Inflammatory macrophage treated with lipopolysaccharide for 1 hour (primary cell): ENCODE measurements around the gene LMNB1.
"Not testable (repeated sequence)": the region's sequence is repeated elsewhere in the genome, so short reads cannot be mapped to it uniquely, and the experiment has no call there.

Experiments used
- DNase-seq, 2 donors: peaks; one replicate each; pipeline ENCODE4 v3.0.0-alpha.2; 2020 to 2022

Gene LMNB1, protein sequence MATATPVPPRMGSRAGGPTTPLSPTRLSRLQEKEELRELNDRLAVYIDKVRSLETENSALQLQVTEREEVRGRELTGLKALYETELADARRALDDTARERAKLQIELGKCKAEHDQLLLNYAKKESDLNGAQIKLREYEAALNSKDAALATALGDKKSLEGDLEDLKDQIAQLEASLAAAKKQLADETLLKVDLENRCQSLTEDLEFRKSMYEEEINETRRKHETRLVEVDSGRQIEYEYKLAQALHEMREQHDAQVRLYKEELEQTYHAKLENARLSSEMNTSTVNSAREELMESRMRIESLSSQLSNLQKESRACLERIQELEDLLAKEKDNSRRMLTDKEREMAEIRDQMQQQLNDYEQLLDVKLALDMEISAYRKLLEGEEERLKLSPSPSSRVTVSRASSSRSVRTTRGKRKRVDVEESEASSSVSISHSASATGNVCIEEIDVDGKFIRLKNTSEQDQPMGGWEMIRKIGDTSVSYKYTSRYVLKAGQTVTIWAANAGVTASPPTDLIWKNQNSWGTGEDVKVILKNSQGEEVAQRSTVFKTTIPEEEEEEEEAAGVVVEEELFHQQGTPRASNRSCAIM

DNA sequence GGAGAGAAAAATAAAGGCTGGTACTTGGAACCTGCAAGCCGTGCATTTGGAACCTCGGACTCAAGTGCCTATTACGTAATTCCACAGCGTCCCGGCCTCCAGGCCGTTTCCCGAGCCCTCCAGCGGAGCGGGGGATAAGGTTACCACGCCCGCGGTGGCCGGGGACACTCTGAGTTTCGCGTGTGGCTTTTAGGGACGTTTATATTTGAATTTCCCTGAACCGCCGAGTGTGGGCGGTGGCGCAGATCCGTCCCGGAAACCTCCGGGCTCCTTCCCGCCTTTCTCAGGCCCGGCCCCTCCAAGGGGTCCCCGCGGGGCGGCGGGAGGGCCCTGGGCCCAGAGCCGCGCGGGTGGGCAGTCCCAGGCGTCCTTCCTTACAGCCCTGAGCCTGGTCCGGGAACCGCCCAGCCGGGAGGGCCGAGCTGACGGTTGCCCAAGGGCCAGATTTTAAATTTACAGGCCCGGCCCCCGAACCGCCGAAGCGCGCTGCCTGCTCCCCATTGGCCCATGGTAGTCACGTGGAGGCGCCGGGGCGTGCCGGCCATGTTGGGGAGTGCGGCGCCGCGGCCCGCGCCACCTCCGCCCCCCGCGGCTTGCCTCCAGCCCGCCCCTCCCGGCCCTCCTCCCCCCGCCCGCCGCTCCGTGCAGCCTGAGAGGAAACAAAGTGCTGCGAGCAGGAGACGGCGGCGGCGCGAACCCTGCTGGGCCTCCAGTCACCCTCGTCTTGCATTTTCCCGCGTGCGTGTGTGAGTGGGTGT lies at the start of gene LMNB1:
LMNB1 (plus strand) TSS at position 638 of the 758 bp plus-strand sequence. CDS start 373 bp downstream, outside the sequence.
- DNase-seq = peak; percentile 92 to 95

DNA sequence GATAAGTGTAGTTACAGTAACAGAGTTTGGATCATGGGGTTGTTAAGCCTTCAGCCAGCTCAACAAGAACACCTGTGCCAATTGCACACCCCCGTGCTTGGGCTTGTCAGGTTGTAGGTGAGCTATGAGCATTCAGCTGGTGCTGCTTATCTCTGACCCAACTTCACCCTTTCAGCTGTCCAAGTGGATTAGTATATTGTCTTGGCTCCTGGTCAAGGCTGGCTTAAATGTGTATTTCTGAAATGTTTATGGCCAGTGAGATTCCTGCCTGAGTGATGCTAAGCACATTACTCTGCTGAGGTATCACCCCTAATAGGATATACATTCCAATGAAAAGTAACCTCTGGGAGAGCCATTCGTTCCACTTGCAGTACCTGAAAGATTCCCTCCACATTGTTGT lies 44.2 kb upstream of the LMNB1 start:
- DNase-seq = no peak

DNA sequence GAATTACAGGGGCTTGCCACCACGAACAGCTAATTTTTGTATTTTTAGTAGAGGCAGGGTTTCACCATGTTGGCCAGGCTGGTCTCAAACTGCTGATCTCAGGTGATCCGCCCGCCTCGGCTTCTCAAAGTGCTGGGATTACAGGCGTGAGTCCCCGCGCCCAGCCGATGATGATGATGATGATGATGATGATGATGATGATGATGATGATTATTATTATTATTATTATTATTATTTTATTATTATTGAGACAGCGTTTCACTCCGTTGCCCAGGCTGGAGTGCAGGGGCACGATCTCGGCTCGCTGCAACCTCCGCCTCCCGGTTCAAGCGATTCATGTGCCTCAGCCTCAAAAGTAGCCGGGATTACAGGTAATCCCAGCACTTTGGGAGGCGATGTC lies 42.4 kb upstream of the LMNB1 start:
- DNase-seq = not testable (repeated sequence)

DNA sequence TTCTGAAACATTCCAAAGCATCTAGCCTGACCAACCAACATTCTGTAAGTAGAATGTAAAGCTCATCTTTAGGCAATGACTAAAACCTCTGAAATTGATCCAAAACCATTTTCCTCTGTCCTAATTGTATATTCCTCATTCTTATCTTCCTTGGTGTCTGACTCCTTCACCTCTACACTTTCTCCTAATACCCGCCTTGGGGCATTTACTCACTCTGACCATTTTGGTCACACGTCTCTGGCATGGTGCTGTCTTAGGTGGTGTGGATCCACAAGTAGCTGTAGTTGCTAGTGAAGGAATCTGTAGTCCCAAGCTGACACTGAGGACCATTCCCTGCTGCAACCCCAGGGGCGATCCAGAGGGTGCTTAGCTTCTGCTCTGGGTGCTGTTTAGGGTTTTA lies 40.8 kb upstream of the LMNB1 start:
- no peak for DNase-seq

DNA sequence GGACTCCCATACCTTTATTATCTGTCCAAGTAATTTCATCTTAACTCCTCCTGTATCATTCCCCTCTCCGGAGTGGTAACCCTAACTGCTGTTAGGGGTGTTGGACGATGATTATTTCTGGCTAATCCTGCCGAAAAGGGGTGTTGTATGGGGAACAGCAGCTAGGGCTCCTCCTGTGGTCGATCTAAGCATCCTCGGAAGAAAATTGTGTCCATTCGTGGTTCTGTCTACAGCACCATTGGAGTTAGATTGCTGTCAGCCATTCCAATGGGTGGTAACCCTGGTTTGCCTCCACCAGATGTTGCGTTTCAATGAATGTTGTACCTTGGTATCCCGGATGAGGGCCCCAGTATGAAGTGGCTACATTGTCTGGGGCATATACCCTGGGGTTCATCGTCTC lies 35.6 kb upstream of the LMNB1 start:
- DNase-seq = no peak

DNA sequence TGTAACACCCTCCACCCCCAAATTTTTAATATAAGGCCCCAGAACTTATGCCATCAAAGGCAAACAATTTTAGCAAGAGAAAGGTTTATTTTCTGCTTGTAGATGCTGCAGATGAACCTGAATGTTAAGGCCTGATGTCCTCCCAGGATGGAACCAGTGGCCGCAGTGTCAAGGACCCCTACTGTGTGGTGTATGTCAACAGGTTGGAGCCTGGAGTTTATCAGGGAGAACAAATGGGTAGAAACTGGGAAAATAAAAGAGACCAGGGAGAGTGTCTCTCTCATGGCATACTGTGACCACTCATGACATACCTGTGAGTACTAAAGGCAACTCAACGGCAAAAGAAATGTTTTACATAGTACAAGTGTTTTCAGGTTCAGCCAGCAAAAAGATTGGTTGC lies 34.5 kb upstream of the LMNB1 start:
- DNase-seq = no peak

DNA sequence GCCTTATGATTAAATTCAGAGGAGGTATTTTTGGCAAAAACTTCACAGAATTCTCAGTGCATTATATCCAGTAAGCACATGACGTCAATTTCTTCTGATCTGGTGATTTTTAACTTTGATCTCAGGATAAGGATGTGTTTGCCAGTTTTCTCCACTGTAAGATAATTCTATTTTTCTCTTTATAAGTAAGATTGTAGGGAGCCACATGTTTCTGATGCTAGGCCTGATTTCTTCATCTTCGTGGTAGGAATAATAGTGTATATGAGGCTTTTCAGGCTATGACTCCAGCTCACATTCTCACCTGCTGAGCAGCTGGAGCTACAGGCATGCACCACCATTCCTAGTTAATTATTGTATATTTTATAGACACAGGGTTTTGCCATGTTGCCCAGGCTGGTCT lies 32.1 kb upstream of the LMNB1 start:
- DNase-seq = no peak

DNA sequence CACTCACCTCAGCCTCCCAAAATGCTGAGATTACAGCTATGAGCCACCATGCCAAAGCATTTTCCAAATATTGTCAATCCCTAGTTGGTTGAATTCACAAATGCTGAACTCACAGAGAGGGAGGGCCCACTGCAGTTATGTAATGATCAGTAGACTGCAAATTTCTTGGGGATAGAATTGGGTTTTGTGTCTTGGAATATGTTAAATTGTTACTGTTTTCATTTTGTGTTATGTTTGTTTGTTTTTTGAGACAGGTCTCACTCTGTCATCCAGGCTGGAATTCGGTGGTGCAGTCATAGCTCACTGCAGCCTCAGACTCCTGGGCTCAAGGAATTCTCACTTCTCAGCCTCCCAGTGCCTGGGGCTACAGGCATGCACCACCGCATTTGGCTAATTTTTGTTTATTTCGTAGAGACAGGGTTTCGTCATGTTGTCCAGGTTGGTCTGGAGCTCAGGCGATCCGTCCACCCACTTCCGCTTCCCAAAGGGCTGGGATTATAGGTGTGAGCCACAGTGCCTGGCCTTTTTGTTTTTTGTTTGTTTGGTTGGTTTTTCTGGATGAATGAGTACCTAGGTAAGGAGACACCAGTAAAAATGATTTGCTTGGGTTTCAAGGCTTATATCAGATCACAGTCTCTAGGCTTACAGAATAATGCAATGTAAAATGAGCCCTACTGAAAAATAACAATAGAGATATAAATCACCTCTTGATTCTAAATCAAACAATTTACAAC lies 31.5 kb upstream of the LMNB1 start:
- DNase-seq = no peak

DNA sequence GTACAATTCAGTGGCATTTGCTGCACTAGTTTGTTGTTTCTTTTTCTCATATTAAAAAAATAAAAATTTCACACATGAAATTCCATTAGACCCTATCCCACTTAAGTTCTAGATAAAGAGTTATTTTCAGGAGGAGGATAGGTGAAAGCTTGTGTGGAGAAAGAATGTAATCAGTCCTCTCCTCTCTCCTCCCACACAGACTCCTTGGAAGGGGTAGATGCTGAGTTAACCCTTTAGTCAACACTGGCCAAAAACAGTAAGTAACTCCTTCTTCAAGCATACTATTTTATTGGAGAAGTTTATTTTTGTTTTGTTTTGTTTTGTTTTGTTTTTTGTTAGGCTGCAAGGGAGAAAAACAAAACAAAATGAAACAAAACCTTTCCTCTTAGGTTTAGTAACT lies 30.6 kb upstream of the LMNB1 start:
- DNase-seq = no peak

DNA sequence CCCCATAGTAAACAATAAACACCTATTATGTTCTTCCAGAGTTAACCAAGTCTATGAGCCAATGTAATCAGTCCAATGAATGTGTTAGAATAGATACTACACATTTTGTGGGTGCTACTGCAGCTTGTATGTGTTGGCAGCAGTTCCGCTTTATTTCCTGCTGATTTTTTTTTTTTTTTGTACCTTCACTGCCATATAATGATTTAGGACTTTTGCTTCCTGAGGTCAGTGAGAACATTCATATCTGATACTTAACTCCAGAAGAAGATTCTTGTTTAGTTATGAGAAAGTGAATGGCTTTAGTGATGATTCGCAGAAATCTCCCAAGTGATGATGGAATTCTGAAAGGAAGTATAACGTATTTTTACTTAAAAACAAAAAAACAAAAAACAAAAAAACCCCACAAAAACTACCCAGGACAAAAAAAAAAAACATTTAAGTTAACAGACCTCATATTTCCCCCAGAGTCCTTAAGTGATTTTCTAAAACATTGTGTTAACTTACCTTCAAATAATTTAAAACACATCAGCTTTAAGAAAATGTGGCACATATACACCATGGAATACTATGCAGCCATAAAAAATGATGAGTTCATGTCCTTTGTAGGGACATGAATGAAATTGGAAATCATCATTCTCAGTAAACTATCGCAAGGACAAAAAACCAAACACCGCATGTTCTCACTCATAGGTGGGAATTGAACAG lies 24.7 kb upstream of the LMNB1 start:
- peak in 1 of 2 donors; percentile 44 for DNase-seq

DNA sequence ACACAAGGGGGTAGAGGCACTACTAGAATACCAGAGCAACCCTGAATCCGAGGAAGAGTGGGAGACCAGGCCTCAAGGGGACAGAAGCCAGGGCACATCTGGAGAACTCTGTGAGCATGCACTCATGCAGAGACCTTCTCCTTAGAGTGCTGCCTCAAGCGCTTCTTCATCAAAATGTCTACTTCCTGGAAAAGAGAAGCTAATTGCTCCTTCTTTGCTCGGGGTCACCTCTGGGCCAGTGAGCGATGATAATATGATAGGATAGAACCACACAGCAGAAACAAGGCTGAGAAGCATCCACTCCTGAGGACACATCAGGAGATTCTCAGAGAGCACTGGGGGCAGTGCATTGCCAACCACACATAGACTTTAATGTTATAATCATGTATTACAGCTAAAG lies 23.7 kb upstream of the LMNB1 start:
- no peak for DNase-seq

DNA sequence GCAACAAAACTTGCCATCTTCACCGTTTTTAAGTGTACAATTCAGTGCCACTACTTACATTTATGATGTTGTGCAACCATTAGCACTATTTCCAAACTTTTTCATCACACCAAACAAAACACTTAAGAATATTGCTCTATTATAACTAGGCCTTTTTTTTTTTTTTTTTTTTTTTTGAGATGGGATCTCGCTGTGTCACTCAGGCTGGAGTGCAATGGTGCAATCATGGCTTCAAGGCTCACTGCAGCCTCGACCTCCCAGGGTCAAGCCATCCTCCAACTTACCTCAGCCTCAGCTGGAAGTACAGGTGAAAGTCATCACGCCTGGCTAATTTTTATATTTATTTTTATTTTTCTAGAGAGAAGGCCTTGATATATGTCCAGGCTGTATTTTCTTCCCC lies 22.3 kb upstream of the LMNB1 start:
- DNase-seq = peak; percentile 48 to 65

DNA sequence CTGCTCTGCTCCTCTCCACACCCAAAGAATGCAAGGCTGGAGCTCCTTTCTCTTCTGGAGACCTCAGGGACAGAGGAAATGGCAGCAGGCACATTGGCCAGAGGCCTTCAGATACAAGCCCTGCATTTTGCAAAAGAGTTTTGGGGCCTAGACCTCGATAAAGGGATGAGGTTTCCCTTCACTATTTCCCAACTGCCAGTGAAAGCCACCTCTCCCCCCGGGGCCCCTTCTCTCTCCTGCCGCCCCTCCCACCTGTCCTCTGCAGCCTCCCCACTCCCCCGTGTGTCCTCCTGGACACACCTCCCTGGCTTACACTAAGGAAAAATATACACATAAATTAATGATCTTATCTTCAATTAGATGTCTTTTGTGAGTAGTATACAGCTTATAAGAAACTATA lies 21.3 kb upstream of the LMNB1 start:
- no peak for DNase-seq

DNA sequence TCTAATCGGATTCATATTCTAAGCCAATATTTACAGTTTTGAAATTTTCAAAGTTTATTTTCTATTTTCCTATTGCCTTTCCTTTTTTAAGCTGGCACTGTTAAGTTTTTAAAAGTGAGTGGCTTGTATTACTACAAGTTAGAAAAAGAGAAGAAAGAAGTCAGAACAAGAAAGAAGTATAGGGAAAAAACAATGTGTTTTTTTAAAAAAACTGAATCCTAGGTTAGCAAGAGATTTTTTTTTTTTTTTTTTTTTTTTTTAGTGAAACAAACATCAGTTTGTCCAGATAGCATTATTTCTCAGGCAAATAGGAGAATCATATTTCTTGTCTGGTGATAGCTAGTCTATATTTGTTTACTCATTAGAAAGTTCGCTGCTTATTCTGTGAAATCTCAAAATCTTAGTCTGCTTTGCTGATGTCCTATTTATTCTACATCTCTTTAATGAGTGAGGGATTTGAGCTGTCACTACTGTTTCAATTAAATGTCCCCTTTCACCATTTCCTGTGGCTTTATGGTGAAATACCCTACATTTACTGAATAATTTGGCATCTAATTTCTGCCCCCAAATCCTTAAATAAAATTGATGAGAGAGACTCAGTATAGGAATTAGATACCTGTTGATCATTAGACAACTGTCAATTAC lies 19.1 kb upstream of the LMNB1 start:
- no peak for DNase-seq

DNA sequence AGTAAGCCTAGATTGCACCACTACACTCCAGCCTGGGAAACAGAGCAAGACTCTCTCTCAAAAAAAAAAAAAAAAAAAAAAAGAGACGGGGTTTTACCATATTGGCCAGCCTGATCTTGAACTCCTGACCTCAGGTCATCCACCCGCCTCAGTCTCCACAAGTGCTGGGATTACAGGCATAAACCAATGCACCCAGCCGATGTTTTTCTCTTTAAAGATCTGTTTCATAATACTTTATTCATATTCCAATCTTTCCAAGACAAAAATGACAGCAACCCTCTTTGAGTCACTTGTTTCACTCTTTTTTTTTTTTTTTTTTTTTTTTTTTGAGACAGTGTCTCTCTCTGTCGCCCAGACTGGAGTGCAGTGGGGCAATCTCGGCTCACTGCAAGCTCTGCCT lies 13.6 kb upstream of the LMNB1 start:
- DNase-seq = peak in 1 of 2 donors; percentile 31

DNA sequence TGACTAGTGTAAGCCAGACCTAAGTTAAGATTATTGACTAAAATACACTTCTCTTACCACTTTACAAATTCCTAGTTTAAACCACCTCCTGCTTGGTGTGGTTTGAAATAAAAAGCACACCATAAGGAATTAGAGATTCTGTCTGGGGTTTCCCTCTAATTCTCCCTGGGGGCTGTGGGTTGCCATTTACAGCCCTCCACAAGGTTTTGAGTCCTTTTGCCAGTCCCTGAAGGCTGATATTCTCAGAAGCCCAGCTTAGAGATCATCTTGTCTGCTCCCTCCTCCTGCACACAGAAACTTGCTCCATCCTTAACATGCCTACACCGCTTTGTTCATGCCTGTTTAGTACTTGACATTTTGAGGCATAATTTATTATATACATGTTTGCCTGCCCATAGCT lies 7.2 kb upstream of the LMNB1 start:
- DNase-seq = no peak

DNA sequence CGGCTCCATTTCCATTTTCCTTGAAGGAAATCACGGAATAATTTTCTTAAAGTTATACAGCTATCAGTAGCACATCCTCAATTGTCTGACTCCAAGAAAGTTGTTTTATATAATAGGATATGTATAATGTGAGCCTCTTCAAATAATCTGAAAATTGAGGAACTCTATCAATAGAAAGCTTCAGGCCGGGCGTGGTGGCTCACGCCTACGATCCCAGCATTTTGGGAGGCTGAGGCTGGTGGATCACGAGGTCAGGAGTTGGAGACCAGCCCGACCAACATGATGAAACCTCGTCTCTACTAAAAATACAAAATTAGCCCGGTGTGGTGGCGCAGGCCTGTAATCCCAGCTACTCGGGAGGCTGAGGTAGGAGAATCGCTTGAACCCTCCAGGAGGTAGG lies 3.4 kb upstream of the LMNB1 start:
- DNase-seq = not testable (repeated sequence)

DNA sequence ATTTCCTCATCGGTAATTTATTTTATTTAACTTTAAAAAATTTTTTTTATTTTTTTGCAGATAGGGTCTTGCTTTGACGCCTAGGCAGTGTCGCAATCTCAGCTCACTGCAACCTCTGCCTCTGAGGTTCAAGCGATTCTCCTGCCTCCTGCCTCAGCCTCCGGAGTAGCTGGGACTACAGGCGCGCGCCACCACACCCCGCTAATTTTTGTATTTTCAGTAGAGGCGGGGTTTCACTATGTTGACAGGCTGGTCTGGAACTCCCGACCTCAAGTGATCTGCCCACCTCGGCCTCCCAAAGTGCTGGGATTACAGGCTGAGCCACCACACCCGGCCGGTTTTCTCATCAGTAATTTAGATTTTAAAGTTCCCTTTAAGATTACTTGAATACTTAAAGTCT lies 2.3 kb upstream of the LMNB1 start:
- DNase-seq = not testable (repeated sequence)

DNA sequence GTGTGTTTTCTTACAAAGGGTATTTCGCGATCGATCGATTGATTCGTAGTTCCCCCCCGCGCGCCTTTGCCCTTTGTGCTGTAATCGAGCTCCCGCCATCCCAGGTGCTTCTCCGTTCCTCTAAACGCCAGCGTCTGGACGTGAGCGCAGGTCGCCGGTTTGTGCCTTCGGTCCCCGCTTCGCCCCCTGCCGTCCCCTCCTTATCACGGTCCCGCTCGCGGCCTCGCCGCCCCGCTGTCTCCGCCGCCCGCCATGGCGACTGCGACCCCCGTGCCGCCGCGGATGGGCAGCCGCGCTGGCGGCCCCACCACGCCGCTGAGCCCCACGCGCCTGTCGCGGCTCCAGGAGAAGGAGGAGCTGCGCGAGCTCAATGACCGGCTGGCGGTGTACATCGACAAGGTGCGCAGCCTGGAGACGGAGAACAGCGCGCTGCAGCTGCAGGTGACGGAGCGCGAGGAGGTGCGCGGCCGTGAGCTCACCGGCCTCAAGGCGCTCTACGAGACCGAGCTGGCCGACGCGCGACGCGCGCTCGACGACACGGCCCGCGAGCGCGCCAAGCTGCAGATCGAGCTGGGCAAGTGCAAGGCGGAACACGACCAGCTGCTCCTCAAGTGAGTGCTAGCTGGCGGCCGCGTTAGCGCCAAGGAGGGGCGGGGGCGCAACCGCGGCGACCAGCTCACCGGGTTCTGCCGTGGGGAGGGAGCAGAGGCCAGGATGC lies 480 bp downstream of the LMNB1 start:
- DNase-seq = peak; percentile 40 to 55

DNA sequence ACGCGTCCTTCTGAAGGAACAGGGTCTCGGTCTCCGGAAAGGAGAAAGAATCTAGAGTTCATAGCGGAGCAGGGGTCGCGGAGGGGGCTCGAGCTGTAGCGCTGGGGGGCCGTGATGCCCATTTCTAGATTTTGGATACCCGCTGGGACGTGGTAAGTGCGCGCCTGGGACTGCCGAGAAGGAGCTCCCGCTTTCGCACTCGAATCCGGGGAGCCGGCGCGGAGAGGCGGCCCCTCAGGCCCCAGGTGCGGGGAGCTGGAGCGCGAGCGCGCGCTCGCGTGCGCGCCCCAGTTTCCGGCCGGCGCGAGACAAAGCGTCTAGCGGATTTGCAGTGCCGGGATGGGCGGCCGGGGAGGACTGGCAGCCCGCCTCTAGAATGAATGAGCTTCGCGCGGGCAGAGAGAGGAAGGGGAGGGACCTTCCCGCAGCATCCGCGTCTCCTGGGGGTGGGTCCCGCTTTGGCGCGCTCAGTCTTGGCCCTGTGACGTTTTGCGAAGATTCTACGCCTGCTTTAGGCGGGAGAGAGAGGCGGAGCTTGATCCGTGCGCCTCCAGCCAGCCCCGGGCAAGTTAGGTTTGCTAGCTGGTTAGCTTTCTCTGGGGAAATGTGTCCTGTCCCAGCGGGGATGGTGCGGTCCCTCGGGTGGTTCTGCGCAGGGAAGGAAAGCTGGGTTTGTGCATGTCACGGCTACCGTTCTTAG lies 1.2 kb downstream of the LMNB1 start:
- peak; percentile 86 to 91 for DNase-seq
